H1 (cell line): Measurements from ENCODE around the gene ELMO1. TPM values are rescaled to one million over a fixed set of nuclear protein-coding genes. Genes with fewer than 3 reads are reported as not detected.
A peak's percentile ranks its signal among the peaks of the same experiment; 100 is the strongest.

Experiments
- CTCF ChIA-PET: fragments of 300-600 bp; sonication (Branson Sonifier 250); formaldehyde crosslinking; loops from one replicate; lab custom pipeline; 2021; ENCODE audit not compliant: partially characterized antibody; lab: Charles Lee
- POLR2A ChIA-PET: fragments of 300-600 bp; sonication (Branson Sonifier 250); formaldehyde crosslinking; loops from one replicate; lab custom pipeline; 2021; ENCODE audit warnings: inconsistent platforms; ENCODE audit not compliant: partially characterized antibody; lab: Charles Lee
- DNase-seq, 2 experiments: peaks; one replicate each; pipeline versions ENCODE4 v3.0.0 to v3.0.0-alpha.2; 2010 to 2022; ENCODE audit warnings: low spot score in 2 of 2, low read depth in 1 of 2, mixed read lengths in 1 of 2
- FAIRE-seq: peaks from 2 replicates; lab custom pipeline; 2011; peaks lifted over from hg19 to GRCh38; lab: Jason Lieb, UNC
- H2AFZ ChIP-seq: 2 replicates; pipeline ENCODE4 v1.8.1; 2012; ENCODE audit warnings: low read length, inconsistent platforms
- H2AK5ac ChIP-seq: 2 replicates; pipeline ENCODE4 v1.6.1; 2013; ENCODE audit warnings: low read depth, low read length
- H2BK120ac ChIP-seq: replicated peaks from 2 replicates; pipeline ENCODE3; 2013; ENCODE audit warnings: low read depth, low read length, inconsistent platforms
- H2BK12ac ChIP-seq: 2 replicates; pipeline ENCODE4 v1.6.1; 2013; ENCODE audit warnings: low read depth, low read length
- H2BK15ac ChIP-seq: 2 replicates; pipeline ENCODE4 v1.6.1; 2013; ENCODE audit warnings: low read length
- H2BK20ac ChIP-seq: 2 replicates; pipeline ENCODE4 v1.6.1; 2013; ENCODE audit warnings: low read length
- H2BK5ac ChIP-seq: 2 replicates; pipeline ENCODE4 v1.6.1; 2013; ENCODE audit warnings: low read depth, low read length
- H3K14ac ChIP-seq: 2 replicates; pipeline ENCODE4 v1.6.1; 2013; ENCODE audit warnings: inconsistent platforms; ENCODE audit not compliant: insufficient read length
- H3K18ac ChIP-seq: 2 replicates; pipeline ENCODE4 v1.6.1; 2013; ENCODE audit warnings: low read length; ENCODE audit errors: extremely low read depth
- H3K23ac ChIP-seq: 2 replicates; pipeline ENCODE4 v1.6.1; 2013; ENCODE audit warnings: inconsistent platforms; ENCODE audit not compliant: insufficient read length
- H3K23me2 ChIP-seq: 2 replicates; pipeline ENCODE4 v1.6.1; 2013; ENCODE audit warnings: low read depth, low read length
- H3K27ac ChIP-seq: 2 replicates; pipeline ENCODE4 v1.6.1; 2011; ENCODE audit warnings: low read depth, low read length, inconsistent platforms
- H3K27me3 ChIP-seq, 4 experiments: replicated peaks in 1 of 4; 1 replicate in 1 of 4; 2 replicates in 3 of 4; pipeline versions ENCODE4 v1.6.1 to v1.8.1; 2011 to 2013; ENCODE audit warnings: low read length in 3 of 4, mild to moderate bottlenecking in 3 of 4, inconsistent platforms in 2 of 4, mixed read lengths in 2 of 4, moderate library complexity in 1 of 4; ENCODE audit not compliant: control insufficient read depth in 3 of 4, insufficient read depth in 3 of 4; ENCODE audit errors: extremely low read depth in 1 of 4
- H3K36me3 ChIP-seq, 4 experiments: 2 replicates each; pipeline versions ENCODE4 v1.6.1 to v1.8.1; 2011 to 2013; ENCODE audit warnings: mild to moderate bottlenecking in 4 of 4, low read length in 3 of 4, moderate library complexity in 2 of 4, control low read depth in 1 of 4, inconsistent platforms in 1 of 4; ENCODE audit not compliant: insufficient read depth in 4 of 4, control insufficient read depth in 2 of 4
- H3K4ac ChIP-seq: replicated peaks from 2 replicates; pipeline ENCODE3; 2013; ENCODE audit warnings: low read length, low read depth, mixed read lengths, inconsistent platforms; ENCODE audit not compliant: insufficient read length
- H3K4me1 ChIP-seq, 4 experiments: replicated peaks in 1 of 4; 1 replicate in 1 of 4; 2 replicates in 3 of 4; pipeline versions ENCODE4 v1.6.1 to v1.8.1; 2011 to 2013; ENCODE audit warnings: low read length in 3 of 4, inconsistent platforms in 2 of 4, mixed read lengths in 1 of 4; ENCODE audit not compliant: insufficient read depth in 4 of 4, control insufficient read depth in 3 of 4
- H3K4me2 ChIP-seq, 2 experiments: 2 replicates each; pipeline versions ENCODE4 v1.6.1 to v1.8.1; 2011 to 2013; ENCODE audit warnings: low read depth in 2 of 2, low read length in 2 of 2, control low read depth in 1 of 2, inconsistent platforms in 1 of 2, mild to moderate bottlenecking in 1 of 2; ENCODE audit not compliant: insufficient read depth in 1 of 2
- H3K4me3 ChIP-seq, 4 experiments: fragments of 200-600, 300-600 bp in 1 of 4; sonication (generic), shearing (Covaris generic), sonication (Bioruptor Twin) in 1 of 4; 2 replicates each; pipeline versions ENCODE4 v1.5.1 to v1.8.1; 2011 to 2016; ENCODE audit warnings: low read length in 4 of 4, low read depth in 3 of 4, control low read depth in 2 of 4, inconsistent platforms in 2 of 4, mild to moderate bottlenecking in 2 of 4, mixed read lengths in 1 of 4, moderate library complexity in 1 of 4; ENCODE audit not compliant: insufficient read depth in 2 of 4; ENCODE audit errors: extremely low read depth in 1 of 4
- H3K56ac ChIP-seq: replicated peaks from 2 replicates; pipeline ENCODE3; 2013; ENCODE audit warnings: low read depth, mild to moderate bottlenecking, mixed read lengths, low read length, inconsistent platforms; ENCODE audit not compliant: insufficient read length
- H3K79me1 ChIP-seq: 2 replicates; pipeline ENCODE4 v1.6.1; 2013; ENCODE audit warnings: low read depth, low read length, control low read depth
- H3K79me2 ChIP-seq, 2 experiments: 2 replicates each; pipeline versions ENCODE4 v1.6.1 to v1.8.1; 2012 to 2013; ENCODE audit warnings: low read length in 2 of 2, mild to moderate bottlenecking in 2 of 2, inconsistent platforms in 1 of 2; ENCODE audit not compliant: insufficient read depth in 2 of 2, control insufficient read depth in 1 of 2
- H3K9ac ChIP-seq, 4 experiments: replicated peaks in 1 of 4; 1 replicate in 1 of 4; 2 replicates in 3 of 4; pipeline versions ENCODE4 v1.6.1 to v1.8.1; 2011 to 2013; ENCODE audit warnings: low read depth in 3 of 4, low read length in 3 of 4, control low read depth in 2 of 4, mild to moderate bottlenecking in 2 of 4, moderate library complexity in 2 of 4, inconsistent platforms in 1 of 4; ENCODE audit errors: extremely low read depth in 1 of 4
- H3K9me3 ChIP-seq, 2 experiments: 2 replicates each; pipeline versions ENCODE4 v1.6.1 to v1.8.1; 2012 to 2013; ENCODE audit warnings: mild to moderate bottlenecking in 2 of 2, moderate library complexity in 2 of 2, control low read depth in 1 of 2, inconsistent platforms in 1 of 2, low read depth in 1 of 2, low read length in 1 of 2, mixed read lengths in 1 of 2; ENCODE audit not compliant: insufficient read depth in 2 of 2
- H4K20me1 ChIP-seq, 2 experiments: replicated peaks in 1 of 2; 2 replicates each; pipeline versions ENCODE3 to v1.8.1; 2011 to 2013; ENCODE audit warnings: inconsistent platforms in 2 of 2, low read length in 2 of 2, mild to moderate bottlenecking in 1 of 2; ENCODE audit not compliant: insufficient read depth in 2 of 2, control insufficient read depth in 1 of 2
- H4K5ac ChIP-seq: 2 replicates; pipeline ENCODE4 v1.6.1; 2013; ENCODE audit warnings: low read length, low read depth, mixed read lengths, inconsistent platforms; ENCODE audit not compliant: insufficient read length
- H4K8ac ChIP-seq: 2 replicates; pipeline ENCODE4 v1.8.0; 2013; ENCODE audit warnings: mild to moderate bottlenecking, moderate library complexity, low read length, inconsistent platforms; ENCODE audit not compliant: insufficient read depth; ENCODE audit errors: extremely low read depth
- H4K91ac ChIP-seq: replicated peaks from 2 replicates; pipeline ENCODE3; 2013; ENCODE audit warnings: low read length, mixed read lengths, inconsistent platforms; ENCODE audit not compliant: insufficient read length
- CEBPB ChIP-seq: IDR thresholded peaks from 2 replicates; pipeline ENCODE4 v1.6.1; 2012; ENCODE audit warnings: low read depth, low read length
- CREB1 ChIP-seq: IDR thresholded peaks from 2 replicates; pipeline ENCODE4 v1.6.1; 2012; ENCODE audit warnings: inconsistent platforms
- CTCF ChIP-seq, 3 experiments: IDR thresholded peaks; 1 replicate in 2 of 3; 2 replicates in 1 of 3; pipeline versions ENCODE4 v1.5.1 to v1.6.1; 2011; ENCODE audit warnings: low read length in 3 of 3, mild to moderate bottlenecking in 3 of 3, inconsistent platforms in 2 of 3, low read depth in 1 of 3, moderate library complexity in 1 of 3; ENCODE audit not compliant: insufficient read depth in 1 of 3; ENCODE audit errors: control extremely low read depth in 1 of 3
- EGR1 ChIP-seq: IDR thresholded peaks from 2 replicates; pipeline ENCODE4 v1.6.1; 2011; ENCODE audit warnings: low read depth, low read length, borderline replicate concordance
- FOSL1 ChIP-seq: IDR thresholded peaks from 2 replicates; pipeline ENCODE4 v1.6.1; 2011; ENCODE audit warnings: mild to moderate bottlenecking, low read depth, low read length, moderate library complexity; ENCODE audit not compliant: insufficient read depth
- RAD21 ChIP-seq, 2 experiments: IDR thresholded peaks in 1 of 2; conservative IDR thresholded peaks in 1 of 2; 2 replicates each; pipeline ENCODE4 v1.6.1; 2011; ENCODE audit warnings: low read depth in 2 of 2, low read length in 2 of 2, improper control_type of control experiment in 1 of 2, inconsistent platforms in 1 of 2, mild to moderate bottlenecking in 1 of 2, moderate library complexity in 1 of 2
- RNF2 ChIP-seq: fragments of 200-900, 300-1000 bp; sonication (generic); IDR thresholded peaks from 2 replicates; pipeline ENCODE4 v1.7.1; 2016; ENCODE audit warnings: borderline replicate concordance, low read depth, mild to moderate bottlenecking, antibody characterized with exemption, low read length; ENCODE audit not compliant: poor library complexity, severe bottlenecking; ENCODE audit errors: missing control alignments
- WGBS, 2 experiments: shearing (Covaris generic) in 1 of 2; methylation state at CpG; one replicate each; pipeline versions ENCODE4 v1.1.6 to v1.1.7; 2013 to 2015; ENCODE audit warnings: low lambda C conversion rate in 2 of 2, mixed read lengths in 2 of 2, inconsistent platforms in 1 of 2, low coverage in 1 of 2, missing lambda C conversion rate in 1 of 2; ENCODE audit not compliant: insufficient replicate concordance in 2 of 2, insufficient coverage in 1 of 2, insufficient read length in 1 of 2; ENCODE audit errors: extremely low coverage in 1 of 2, missing lambda C conversion rate in 1 of 2; 5-methylcytosine and 5-hydroxymethylcytosine counted together
- polyA plus RNA-seq, 7 experiments: library from polyadenylated mRNA; depleted of rRNA in 3 of 7; stranded (reverse) in 5 of 7; unstranded in 2 of 7; fragments of >200 nt in 5 of 7; fragments of 200-250 nt in 2 of 7; gene quantifications; 1 replicate in 5 of 7; 2 replicates in 1 of 7; 4 replicates in 1 of 7; pipeline versions ENCODE4 v1.2.1 to v1.2.3, GENCODE V29; 2011 to 2013; ENCODE audit warnings: missing spikeins in 2 of 7, mixed read lengths in 2 of 7
- total RNA-seq: library from RNA; stranded (reverse); fragmentation: NEBNext Ultra II Directional; extraction: Animal tissue kit (Norgen Biotek cat#: 25700); gene quantifications from 2 replicates; pipeline ENCODE4 v1.2.1, GENCODE V29; 2021
- TF ChIP-seq, protein P1 (sequence below): IDR thresholded peaks from 2 replicates; pipeline ENCODE4 v1.6.1; 2011; ENCODE audit warnings: low read length, improper control_type of control experiment

ELMO1 gene
- total and polyA plus RNA-seq, 2 of the 8 experiments (the other 6 are each of a cell fraction or from before 2014, with no cell fraction given) = 18.4 to 21.0 TPM

- DNase-seq (no peak), FAIRE-seq (peak; percentile 66)
- Histone ChIP-seq H3K23me2 (no peaks in the 10 kb centered on the region), H3K4ac (no peak overlapping the region), H3K4me3 (no peak overlapping the region), H4K8ac (no peak overlapping the region), H2BK12ac (no peak overlapping the region), H3K36me3 (no peaks in the 10 kb centered on the region), H4K20me1 (no peaks in the 10 kb centered on the region)
- TF ChIP-seq CREB1 = no peak
- TF ChIP-seq RNF2 = no peak
- TF ChIP-seq, protein P1, sequence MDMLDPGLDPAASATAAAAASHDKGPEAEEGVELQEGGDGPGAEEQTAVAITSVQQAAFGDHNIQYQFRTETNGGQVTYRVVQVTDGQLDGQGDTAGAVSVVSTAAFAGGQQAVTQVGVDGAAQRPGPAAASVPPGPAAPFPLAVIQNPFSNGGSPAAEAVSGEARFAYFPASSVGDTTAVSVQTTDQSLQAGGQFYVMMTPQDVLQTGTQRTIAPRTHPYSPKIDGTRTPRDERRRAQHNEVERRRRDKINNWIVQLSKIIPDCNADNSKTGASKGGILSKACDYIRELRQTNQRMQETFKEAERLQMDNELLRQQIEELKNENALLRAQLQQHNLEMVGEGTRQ = no peak
- TF ChIP-seq CTCF (IDR thresholded peaks at IDR 0.05; ENCODE audit: control extremely low read depth in 1 of 3, insufficient read depth in 1 of 3, low read depth in 1 of 3, low read length in 3 of 3) = peak in 2 of 3 experiments; percentile 29 to 49; a peak in 2 of 4 replicates
- TF ChIP-seq EGR1 = no peak
- no peak for TF ChIP-seq FOSL1
- no peak for TF ChIP-seq CEBPB
- peak; percentile 36 to 50; a peak in 3 of 4 replicates for TF ChIP-seq RAD21 (IDR thresholded peaks at IDR 0.05 in 1 of 2, conservative IDR thresholded peaks at IDR 0.05 in 1 of 2; ENCODE audit: low read depth in 2 of 2, low read length in 2 of 2)
- TF ChIP-seq, all 59 proteins: peak for 2
- Histone ChIP-seq H3K9ac (no peak overlapping the region; a peak in 1 of 7 replicates), H3K18ac (no peak overlapping the region), H3K14ac (no peak overlapping the region), H3K79me2 (peaks cover 0 to 21% of the 10 kb centered on the region in 2 experiments; a peak in 2 of 4 replicates), H2AK5ac (no peak overlapping the region), H4K91ac (no peak overlapping the region), H2AFZ (no peak overlapping the region), H2BK15ac (no peak overlapping the region), H3K79me1 (no peaks in the 10 kb centered on the region), H3K9me3 (no peaks in the 10 kb centered on the region), H2BK20ac (no peak overlapping the region), H2BK120ac (no peak overlapping the region), H3K23ac (no peak overlapping the region), H4K5ac (no peak overlapping the region), H3K27me3 (no peaks in the 10 kb centered on the region), H3K27ac (no peak overlapping the region), H3K4me2 (no peak overlapping the region), H3K4me1 (peaks cover 0 to 4% (median under 1%) of the 10 kb centered on the region in 4 experiments; a peak in 4 of 7 replicates), H2BK5ac (no peak overlapping the region), H3K56ac (no peak overlapping the region)
- 96% methylated on average over 3 of the region's 3 CpGs; no CpG with 5 or more reads in 1 of the 2 experiments for WGBS, 2 experiments
- ChIA-PET CTCF (no interaction called here), POLR2A (no interaction called here)
These were observed 15.5 kb downstream of the ELMO1 start for GRCh38 chr7:37433166-37433565.
